Skin epidermis (tissue), 12 donors: ENCODE measurements around the gene PIK3CA.
"Not testable (repeated sequence)": the region's sequence is repeated elsewhere in the genome, so short reads cannot be mapped to it uniquely, and the experiment has no call there.

Source experiments
- H3K27ac ChIP-seq, 21 experiments: fragments of 200-600 bp; sonication (generic) in 11 of 21; one replicate each; pipeline ENCODE4 v1.5.0; 2020; ENCODE audit warnings: mild to moderate bottlenecking in 3 of 21, inconsistent platforms in 2 of 21, moderate library complexity in 2 of 21
- H3K4me3 ChIP-seq, 7 experiments: fragments of 200-600 bp; sonication (generic) in 2 of 7; one replicate each; pipeline ENCODE4 v1.5.0; 2020; ENCODE audit warnings: inconsistent platforms in 2 of 7, mild to moderate bottlenecking in 2 of 7, moderate library complexity in 1 of 7

Gene PIK3CA

DNA sequence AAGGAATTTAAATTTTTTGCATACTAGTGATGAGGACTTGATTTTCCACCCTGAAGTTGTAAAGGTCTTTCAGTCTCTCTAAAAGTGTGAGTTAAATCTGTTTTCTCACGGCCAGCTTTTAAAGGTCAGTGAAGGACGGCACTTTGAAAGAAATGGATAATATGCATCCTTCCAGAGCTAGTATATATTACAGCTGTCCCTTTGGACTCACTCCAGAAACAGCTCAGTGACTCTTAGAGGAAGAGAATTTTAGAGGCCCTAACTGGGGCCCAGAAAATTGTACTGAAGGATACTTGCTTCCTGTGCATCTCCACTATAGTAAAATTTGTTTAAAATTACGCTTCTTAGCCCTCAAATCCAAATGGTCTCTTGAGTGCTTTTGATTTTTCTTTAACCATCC lies 41.6 kb downstream of the PIK3CA start:
- H3K27ac ChIP-seq = no peak overlapping the region
- no peak overlapping the region for H3K4me3 ChIP-seq

DNA sequence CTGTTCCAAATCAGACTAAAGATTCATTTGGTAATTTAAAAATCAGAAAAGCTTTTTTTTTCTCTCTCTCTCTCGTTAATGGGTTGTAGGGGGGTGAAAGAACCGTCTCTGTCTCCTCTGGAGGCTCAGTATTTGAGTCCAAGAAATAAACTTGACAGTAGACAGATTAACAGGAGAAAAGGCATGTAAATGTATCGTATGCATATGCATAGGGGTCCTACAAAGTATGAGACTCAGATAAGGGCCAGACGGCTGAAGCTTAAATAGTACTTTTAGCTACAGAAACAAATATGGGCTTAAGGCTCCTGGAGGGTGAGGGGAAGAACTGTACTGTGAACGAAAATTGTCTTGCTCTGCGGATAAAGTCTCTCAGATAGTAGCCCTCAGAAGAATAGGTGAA lies 42.4 kb downstream of the PIK3CA start:
- H3K4me3 ChIP-seq = no peak overlapping the region
- no peak overlapping the region for H3K27ac ChIP-seq

DNA sequence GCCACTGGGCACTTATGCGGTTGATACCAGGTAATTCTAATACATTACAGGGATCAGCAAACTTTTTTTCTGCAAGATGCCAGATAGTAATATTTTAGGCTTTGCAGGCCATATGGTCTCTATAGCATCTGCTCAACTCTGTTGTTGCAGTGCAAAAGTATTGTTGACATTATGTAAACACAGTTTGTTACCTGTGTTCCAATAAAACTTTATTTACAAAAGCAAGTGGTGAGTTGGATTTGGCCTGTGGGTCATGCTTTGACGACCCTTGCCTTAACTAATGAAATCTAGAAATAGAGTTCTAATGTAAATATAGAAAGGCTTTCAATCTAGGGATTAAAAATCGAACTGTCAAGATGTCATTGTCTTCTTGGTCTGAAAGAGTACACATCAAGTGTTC lies 44.4 kb downstream of the PIK3CA start:
- no peak overlapping the region for H3K27ac ChIP-seq
- H3K4me3 ChIP-seq = no peak overlapping the region

DNA sequence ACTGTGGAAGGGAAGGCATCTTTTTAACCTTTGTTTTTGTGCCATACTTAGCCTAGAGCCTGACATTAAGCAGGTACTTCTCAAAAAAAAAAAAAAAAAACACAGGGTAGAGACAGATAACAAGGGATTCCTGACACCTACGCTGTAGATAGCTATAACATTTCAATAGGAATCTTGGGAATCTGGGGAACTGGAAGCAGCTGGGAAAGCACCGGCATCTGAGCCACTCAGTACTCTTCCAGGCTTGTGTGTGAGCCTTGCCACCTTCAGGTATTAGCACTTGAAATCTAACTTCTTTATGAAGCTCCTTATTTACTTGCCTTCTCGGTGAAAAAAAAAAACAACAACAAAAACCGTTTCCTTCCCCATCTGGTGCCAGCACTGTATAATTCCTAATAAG lies 46.8 kb downstream of the PIK3CA start:
- Histone ChIP-seq H3K27ac (no peak overlapping the region), H3K4me3 (no peak overlapping the region)

DNA sequence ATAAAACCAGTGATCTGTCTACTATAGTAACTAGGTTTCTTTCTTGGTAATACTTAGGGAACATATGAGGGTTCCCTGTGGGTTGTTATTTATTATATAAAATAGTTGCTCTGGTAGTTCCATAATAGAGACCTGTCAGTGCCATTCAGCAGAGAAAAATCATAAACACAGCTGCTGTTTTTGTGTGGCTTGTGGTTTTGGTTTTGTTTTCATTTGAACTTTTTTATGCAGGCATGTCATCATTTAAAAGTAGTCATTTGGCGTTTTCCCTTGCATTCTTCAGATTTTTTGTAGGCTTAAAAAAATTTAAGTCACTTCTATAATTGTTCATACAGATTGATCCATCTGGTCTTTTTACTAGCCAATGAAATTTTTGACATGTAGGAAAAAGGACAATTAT lies 47.9 kb downstream of the PIK3CA start:
- H3K4me3 ChIP-seq = no peak overlapping the region
- peak overlapping the region in 1 of 21 experiments; percentile 47 for H3K27ac ChIP-seq

DNA sequence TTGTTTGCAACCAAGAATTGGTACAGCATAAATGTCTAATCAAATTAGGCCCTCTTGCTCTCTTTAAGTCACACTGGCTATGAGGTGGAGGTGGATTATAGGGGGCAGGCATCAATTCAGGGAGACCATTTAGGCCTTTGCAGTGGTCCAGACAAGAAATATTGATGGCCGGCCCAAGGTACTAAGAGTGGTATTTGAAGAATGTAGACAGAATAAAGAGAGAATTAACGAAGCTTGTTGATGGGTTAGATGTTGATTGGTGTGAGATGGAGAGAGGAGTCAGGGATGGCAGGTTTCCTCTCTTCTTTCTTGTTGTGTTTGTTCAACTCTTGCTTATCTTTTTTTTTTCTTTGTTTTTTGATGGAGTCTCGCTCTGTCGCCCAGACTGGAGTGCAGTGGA lies 48.5 kb downstream of the PIK3CA start:
- H3K4me3 ChIP-seq = no peak overlapping the region
- H3K27ac ChIP-seq = no peak overlapping the region

DNA sequence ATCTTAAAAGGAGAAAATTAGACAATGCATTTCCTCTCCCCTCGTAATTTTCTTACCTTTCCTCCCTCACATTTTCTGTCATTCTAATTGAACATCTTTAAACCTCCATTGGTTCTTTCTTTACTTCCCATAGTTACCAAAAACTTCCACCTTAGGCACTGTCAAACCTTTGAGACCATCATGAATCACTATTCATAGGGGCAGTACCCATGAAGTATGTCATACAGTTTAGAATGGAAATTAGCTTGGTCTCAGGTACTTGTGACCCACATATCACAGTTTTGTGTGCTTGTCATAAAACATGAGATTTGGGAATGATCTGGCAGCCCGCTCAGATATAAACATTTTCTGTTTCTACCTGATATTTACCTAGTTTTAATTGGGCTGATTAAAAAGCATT lies 52.6 kb downstream of the PIK3CA start:
- no peak overlapping the region for H3K27ac ChIP-seq

DNA sequence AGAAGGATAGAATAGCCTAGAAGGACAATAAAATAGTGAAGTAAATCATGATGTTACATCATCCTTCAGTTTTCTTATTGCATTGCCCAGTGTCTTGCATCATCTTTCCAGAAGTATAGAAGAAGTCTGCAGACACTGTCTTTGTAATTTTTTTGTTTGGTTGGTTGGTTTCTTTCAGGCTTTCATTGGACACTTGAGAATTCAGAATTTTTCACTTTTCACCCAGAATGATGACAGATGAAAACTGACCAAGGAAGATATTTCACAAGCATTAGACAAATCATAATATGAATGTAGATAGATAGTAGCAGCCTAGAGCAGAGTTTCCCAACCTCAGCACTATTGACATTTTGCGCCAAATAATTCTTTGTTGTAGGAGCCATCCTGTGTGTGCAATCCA lies 67.4 kb downstream of the PIK3CA start:
- H3K27ac ChIP-seq, H3K4me3 ChIP-seq: not testable (repeated sequence)

More for the DNA sequence above, 52.6 kb downstream of the PIK3CA start:
- H3K4me3 ChIP-seq = no peak overlapping the region

DNA sequence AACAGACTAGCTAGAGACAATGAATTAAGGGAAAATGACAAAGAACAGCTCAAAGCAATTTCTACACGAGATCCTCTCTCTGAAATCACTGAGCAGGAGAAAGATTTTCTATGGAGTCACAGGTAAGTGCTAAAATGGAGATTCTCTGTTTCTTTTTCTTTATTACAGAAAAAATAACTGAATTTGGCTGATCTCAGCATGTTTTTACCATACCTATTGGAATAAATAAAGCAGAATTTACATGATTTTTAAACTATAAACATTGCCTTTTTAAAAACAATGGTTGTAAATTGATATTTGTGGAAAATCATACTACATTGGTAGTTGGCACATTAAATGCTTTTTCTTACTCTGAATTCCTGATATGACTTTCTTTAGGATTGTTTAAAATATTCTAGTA lies 70.1 kb downstream of the PIK3CA start:
- not testable (repeated sequence) for H3K27ac ChIP-seq, H3K4me3 ChIP-seq

DNA sequence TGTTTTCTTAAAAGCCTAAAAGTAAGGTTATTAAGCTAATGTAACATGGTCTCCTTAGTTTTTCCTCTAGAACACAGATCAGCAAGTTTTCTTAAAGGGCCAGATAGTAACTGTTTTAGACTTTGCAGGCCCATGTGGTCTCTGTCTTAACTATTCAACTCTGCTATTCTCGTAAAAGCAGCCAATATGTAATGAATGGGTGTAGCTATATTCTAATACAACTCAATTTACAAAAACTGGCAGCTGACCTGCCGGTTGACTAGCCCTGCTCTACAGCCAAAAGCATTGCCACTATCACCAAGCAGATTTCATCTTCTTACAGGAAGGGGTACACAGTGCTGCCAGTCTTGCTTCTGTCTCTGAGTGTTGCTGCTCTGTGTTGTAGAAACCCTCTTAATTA lies 75.4 kb downstream of the PIK3CA start:
- Histone ChIP-seq H3K27ac (no peak overlapping the region), H3K4me3 (no peak overlapping the region)

DNA sequence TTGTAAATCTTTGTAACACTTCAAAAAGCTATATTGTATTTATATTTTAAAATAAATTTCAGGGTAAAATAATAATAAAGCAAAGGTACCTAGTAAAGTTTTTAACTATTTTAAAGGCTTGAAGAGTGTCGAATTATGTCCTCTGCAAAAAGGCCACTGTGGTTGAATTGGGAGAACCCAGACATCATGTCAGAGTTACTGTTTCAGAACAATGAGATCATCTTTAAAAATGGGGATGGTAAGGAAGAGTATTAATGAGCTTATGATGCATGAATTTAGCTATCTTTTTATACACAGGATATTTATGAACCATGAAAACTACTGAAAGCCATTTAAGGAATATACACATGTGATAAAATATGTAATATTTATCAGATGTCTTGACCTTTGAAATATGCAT lies 76.4 kb downstream of the PIK3CA start:
- Histone ChIP-seq H3K4me3 (no peak overlapping the region), H3K27ac (no peak overlapping the region)

DNA sequence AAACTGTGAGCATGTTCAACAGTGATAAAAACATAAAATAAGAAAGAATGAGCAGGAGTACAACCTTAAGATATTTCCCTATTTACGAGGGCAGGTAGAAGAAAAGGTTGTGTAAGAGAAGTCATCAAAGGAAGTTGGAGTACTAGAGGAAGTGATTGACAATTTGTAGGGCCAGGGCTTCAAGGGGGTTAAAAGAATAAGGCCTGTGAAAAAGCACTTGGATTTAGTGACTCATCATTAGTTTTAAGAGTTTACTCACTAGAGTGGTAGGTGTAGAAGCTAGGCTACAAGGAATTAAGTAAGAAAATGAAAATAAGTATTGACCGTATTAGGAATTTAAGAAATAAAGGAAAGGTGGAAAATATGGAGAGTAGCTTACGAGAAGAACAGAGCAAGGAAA lies 79.2 kb downstream of the PIK3CA start:
- Histone ChIP-seq H3K27ac (no peak overlapping the region), H3K4me3 (no peak overlapping the region)

DNA sequence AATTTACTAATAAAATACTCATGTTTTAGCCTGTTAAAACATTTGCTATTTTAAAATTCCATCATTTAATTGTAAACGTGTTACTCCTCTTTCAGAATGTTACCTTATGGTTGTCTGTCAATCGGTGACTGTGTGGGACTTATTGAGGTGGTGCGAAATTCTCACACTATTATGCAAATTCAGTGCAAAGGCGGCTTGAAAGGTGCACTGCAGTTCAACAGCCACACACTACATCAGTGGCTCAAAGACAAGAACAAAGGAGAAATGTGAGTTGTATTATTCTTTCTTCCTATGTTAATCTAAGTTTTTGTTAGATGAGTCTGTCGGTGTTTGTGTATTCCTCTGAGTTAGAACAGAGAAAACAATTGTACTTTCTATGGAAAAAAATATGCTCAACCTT lies 81.0 kb downstream of the PIK3CA start:
- H3K4me3 ChIP-seq = no peak overlapping the region
- no peak overlapping the region for H3K27ac ChIP-seq

DNA sequence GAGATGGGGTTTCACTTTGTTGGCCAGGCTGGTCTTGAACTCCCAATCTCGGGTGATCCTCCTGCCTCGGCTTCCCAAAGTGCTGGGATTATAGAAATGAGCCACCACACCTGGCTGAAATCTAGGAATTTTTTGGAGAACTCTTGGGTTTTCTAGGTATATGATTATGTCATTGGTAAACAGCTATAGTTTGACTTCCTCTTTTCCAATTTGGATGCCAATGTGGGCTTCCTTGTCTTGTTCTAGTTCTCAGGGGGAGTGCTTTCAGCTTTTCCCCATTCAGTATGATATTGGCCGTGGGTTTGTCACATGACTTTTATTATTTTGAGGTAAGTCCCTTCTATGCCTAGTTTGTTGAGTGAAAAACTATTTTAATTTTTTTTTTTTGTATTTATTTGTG lies 84.9 kb downstream of the PIK3CA start:
- H3K27ac ChIP-seq = no peak overlapping the region
- H3K4me3 ChIP-seq = no peak overlapping the region

DNA sequence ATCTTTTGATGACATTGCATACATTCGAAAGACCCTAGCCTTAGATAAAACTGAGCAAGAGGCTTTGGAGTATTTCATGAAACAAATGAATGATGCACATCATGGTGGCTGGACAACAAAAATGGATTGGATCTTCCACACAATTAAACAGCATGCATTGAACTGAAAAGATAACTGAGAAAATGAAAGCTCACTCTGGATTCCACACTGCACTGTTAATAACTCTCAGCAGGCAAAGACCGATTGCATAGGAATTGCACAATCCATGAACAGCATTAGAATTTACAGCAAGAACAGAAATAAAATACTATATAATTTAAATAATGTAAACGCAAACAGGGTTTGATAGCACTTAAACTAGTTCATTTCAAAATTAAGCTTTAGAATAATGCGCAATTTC lies 86.0 kb downstream of the PIK3CA start:
- H3K4me3 ChIP-seq = no peak overlapping the region
- no peak overlapping the region for H3K27ac ChIP-seq

DNA sequence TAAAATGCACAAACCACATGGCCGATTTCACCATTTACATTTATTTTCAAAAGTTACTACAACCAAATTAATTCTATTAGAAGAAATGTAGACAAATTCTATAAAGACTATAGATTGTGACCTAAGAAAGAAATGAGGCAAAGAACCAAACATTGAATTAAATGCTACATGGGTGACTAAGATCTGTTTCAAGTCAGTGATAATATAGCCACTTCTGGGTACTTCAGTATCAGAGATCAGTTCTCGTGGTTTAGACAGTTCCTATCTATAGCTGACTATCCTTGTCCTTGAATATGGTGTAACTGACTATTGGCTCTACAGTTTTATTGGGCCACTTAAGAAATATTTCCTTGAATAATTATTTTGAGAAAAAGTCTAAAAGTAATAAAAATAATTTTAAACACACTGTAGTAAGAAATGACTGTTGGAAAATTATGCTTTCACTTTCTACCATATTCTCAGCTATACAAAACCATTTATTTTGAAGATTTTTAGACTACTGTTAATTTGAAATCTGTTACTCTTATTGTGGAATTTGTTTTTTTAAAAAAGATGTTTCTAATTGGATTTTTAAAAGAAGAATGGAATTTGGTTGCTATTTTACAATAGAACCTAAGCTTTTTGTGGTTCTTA lies 88.6 kb downstream of the PIK3CA start:
- Histone ChIP-seq H3K4me3 (no peak overlapping the region), H3K27ac (no peak overlapping the region)

DNA sequence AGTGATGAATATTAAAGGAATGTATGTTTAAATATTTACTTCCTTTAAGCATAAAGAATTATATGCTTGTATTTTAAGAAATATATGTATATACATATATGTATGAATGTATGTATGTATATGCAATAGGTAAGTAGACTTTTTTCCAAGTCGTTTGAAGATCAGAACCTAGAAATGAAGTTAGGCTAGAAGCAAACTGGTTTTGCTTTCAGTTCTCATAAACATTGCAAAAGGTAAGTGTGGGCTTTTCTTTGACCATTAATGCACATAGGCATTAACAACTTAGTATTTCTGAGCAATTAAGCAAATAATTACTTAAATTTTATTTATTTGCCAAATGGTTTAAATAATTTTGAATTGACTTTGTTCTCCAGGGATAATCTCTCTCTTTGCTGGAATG lies 92.1 kb downstream of the PIK3CA start:
- H3K4me3 ChIP-seq, H3K27ac ChIP-seq: not testable (repeated sequence)

DNA sequence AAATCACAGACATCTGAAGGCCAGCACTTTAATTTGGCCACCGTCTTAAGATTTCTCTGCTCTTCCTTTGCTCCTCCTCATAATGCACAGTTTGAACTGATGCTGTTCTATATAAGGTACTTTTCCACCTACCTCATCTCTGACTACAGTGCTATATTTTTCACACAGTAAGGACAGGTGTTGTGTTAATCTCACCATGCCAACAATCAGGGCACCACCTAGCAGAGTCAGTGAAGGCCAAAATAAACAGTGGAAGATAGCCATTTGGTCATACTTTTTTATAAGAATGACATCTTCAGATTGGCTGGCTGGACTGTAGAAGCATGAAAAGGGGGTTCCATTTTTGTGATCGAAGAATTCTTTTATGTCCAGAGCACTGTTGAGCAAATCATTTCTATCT lies 94.7 kb downstream of the PIK3CA start:
- H3K27ac ChIP-seq = not testable (repeated sequence)

DNA sequence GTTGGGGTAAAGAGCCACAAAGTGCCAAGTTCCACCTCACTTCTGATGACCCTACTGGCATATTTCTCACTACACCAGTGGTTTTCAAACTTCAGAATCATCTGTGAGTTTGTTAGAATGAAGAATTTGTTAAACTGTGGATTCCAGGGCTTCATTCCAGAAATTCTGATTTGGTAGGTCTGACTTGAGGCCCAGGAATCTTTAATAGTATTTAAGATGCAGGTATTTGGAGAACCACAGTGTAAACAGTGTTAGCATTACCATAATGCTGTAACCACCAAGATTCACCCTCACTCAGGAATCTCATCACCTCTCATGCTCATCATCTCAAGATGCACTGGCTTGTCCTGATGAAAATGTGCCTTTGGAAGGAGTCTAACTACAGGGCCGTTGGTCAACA lies 96.7 kb downstream of the PIK3CA start:
- Histone ChIP-seq H3K27ac (no peak overlapping the region), H3K4me3 (no peak overlapping the region)

More for the DNA sequence above, 94.7 kb downstream of the PIK3CA start:
- not testable (repeated sequence) for H3K4me3 ChIP-seq

DNA sequence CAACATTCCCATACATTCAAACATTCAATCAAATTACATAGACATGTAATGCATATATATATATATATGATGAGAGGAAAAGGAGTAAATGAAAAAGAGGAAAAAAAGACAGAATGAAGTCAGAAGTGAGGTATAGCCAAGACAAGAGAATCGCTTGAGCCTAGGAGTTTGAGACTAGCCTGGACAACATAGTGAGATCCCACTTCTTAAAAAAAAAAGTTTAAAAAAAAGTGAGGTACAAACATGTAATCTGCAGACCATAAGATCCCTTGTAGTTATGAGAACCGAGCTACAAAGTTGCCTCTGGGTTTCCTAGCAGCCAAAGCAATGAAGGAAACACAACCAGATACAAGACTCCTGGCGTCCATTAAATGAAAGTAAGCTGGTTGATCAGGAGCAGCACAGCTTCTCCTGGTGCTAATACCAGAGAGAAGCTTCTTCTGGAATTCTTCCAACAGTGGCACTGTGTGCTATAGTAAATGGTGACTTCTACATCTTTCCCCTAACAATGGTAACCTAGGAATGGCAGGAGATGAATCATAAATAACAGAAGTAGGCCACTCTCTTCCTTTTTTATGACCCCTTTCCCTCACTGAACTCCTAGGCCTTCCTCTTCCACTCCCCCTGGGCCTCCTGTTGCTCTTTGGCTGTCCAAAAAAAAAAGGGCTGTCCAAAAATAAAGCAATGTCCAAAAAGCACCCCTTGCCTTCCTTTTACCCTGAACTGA lies 99.3 kb downstream of the PIK3CA start:
- H3K4me3 ChIP-seq = no peak overlapping the region

DNA sequence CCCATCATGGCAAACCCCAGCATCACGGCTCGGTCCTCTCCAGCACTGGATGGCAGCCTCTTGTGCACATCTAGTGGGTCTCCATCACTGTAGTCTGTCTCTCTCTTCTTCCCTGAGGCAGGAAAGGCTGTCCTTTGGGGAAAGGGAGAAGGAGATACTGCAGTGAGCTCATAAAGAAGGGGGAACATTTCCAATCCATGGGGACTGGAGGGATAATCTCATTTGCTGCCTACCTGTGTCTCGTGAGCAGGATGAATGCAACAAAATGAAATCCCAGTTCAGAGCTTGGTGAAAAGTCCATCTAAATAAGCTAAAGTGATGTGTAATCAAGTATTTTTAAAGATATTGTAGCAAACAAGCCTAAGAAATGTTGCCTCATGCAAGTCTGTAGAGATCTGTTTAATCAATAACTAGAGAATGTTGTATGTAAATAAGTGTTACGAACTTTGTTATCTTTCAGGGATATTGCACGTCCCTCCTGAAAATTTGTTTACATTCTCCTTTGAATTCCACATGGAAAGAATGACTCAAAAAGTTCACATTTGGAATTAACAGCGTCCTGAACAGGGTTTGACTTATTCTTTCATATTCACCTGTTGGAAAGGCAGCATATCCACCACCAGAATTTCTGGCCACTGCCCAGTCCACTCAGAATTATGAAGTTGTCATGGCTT lies 102.8 kb downstream of the PIK3CA start, which contains the start of gene KCNMB3:
Gene KCNMB3 (minus strand): TSS at position 312 of the 674 bp plus-strand sequence. CDS start 124 bp downstream, at position 188.
- Histone ChIP-seq H3K27ac (no peak within 1 kb of the TSS), H3K4me3 (no peak within 1 kb of the TSS)

More for the DNA sequence above, 99.3 kb downstream of the PIK3CA start:
- no peak overlapping the region for H3K27ac ChIP-seq
